ENCODE measurements around the gene CFAP410. TPM values are rescaled to one million over a fixed set of nuclear protein-coding genes. Genes with fewer than 3 reads are reported as not detected.
"Not testable (repeated sequence)": the region's sequence is repeated elsewhere in the genome, so short reads cannot be mapped to it uniquely, and the experiment has no call there.

Gene CFAP410
- total RNA-seq, 1 experiment from 2014 or later = 8.6 TPM

DNA sequence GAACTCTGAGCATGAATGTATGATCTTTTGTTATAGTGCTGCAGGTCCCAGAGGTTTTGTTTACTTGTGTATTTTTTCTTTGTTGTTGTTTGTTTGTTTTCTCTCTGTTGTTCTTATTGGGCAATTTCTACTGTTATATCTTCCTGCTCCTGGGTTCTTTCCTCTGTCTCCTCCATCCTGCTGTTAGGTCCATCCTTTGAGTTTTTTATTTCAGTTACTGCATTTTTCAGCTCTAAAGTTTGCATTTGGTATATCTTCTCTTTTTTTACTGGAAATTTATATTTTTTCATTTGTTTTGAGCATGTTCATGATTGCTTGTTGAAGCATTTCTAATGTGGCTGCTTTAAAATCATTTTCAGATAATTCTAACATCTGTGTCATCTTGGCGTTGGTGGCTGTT lies 24.1 kb upstream of the CFAP410 start:
- DNase-seq = no peak
- H3K4me3 Mint-ChIP-seq (ENCODE audit: low read depth, unreplicated experiment) = no peak overlapping the region
- BruUV-seq (replicated peaks) = no TSS peak
- no peaks in the 10 kb centered on the region for H3K36me3 Mint-ChIP-seq (ENCODE audit: insufficient read depth, unreplicated experiment)
- H3K27me3 Mint-ChIP-seq (ENCODE audit: unreplicated experiment) = peaks cover 46% of the 10 kb centered on the region
- CTCF ChIA-PET = no interaction called here
- no peaks in the 10 kb centered on the region for H3K4me1 Mint-ChIP-seq (ENCODE audit: low read depth, unreplicated experiment)
- no peaks in the 10 kb centered on the region for H3K9me3 Mint-ChIP-seq (ENCODE audit: low read depth, unreplicated experiment)
- TF ChIP-seq, protein P1, sequence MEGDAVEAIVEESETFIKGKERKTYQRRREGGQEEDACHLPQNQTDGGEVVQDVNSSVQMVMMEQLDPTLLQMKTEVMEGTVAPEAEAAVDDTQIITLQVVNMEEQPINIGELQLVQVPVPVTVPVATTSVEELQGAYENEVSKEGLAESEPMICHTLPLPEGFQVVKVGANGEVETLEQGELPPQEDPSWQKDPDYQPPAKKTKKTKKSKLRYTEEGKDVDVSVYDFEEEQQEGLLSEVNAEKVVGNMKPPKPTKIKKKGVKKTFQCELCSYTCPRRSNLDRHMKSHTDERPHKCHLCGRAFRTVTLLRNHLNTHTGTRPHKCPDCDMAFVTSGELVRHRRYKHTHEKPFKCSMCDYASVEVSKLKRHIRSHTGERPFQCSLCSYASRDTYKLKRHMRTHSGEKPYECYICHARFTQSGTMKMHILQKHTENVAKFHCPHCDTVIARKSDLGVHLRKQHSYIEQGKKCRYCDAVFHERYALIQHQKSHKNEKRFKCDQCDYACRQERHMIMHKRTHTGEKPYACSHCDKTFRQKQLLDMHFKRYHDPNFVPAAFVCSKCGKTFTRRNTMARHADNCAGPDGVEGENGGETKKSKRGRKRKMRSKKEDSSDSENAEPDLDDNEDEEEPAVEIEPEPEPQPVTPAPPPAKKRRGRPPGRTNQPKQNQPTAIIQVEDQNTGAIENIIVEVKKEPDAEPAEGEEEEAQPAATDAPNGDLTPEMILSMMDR (IDR thresholded peaks at IDR 0.05; ENCODE audit: unreplicated experiment) = no peak
- H3K27ac Mint-ChIP-seq (ENCODE audit: unreplicated experiment) = no peak overlapping the region
- intact Hi-C loops (cut with micrococcal nuclease; ENCODE audit: unreplicated experiment) = no loop called here

DNA sequence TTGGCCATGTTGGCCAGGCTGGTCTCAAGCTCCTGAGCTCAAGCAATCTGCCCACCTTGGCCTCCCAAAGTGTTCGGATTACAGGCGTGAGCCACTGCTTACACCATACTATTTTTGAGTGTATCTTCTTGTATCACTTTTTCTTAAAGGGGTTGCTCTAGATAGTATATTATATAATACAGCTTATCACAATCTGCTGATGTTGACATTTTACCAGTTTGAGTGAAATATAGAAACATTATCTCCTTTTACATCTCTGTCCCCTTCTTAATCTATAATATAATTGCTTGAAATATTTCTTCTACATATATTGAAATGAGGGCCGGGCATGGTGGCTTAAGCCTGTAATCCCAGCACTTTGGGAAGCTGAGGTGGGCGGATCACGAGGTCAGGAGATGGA lies 22.7 kb upstream of the CFAP410 start:
- DNase-seq; H3K27ac Mint-ChIP-seq (ENCODE audit: unreplicated experiment); H3K36me3 Mint-ChIP-seq (ENCODE audit: insufficient read depth, unreplicated experiment); CTCF ChIA-PET; H3K4me1 Mint-ChIP-seq (ENCODE audit: low read depth, unreplicated experiment); H3K9me3 Mint-ChIP-seq (ENCODE audit: low read depth, unreplicated experiment); intact Hi-C loops (cut with micrococcal nuclease; ENCODE audit: unreplicated experiment); H3K4me3 Mint-ChIP-seq (ENCODE audit: low read depth, unreplicated experiment); BruUV-seq (replicated peaks): not testable (repeated sequence)
- peaks cover 32% of the 10 kb centered on the region for H3K27me3 Mint-ChIP-seq (ENCODE audit: unreplicated experiment)

DNA sequence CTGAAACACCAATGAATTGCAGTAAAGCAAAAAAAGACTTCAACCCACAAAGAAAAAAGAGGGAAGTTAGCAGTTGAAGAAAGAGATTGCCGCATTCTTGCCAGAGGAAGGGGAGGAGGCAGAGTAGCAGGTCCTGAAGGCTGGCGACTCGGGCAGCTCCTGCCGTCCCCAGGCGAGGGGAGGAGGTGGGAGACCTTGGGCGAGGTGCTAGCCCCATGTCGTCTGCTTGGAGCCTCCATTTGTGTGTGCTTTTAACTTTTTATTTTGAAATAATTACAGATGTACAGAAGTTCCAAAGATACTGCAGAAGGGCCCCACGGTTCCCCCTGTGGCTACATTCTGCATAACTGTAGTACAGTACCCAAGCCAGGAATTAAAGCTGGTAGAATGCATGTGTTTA lies 21.0 kb upstream of the CFAP410 start:
- H3K27ac Mint-ChIP-seq (ENCODE audit: unreplicated experiment) = no peak overlapping the region
- no peaks in the 10 kb centered on the region for H3K36me3 Mint-ChIP-seq (ENCODE audit: insufficient read depth, unreplicated experiment)
- H3K27me3 Mint-ChIP-seq (ENCODE audit: unreplicated experiment) = peaks cover 43% of the 10 kb centered on the region
- CTCF ChIA-PET = no interaction called here
- no peaks in the 10 kb centered on the region for H3K9me3 Mint-ChIP-seq (ENCODE audit: low read depth, unreplicated experiment)
- H3K4me1 Mint-ChIP-seq (ENCODE audit: low read depth, unreplicated experiment) = no peaks in the 10 kb centered on the region
- no peak overlapping the region for H3K4me3 Mint-ChIP-seq (ENCODE audit: low read depth, unreplicated experiment)
- no peak for DNase-seq
- TF ChIP-seq, protein P1 (IDR thresholded peaks at IDR 0.05; ENCODE audit: unreplicated experiment) = no peak
- intact Hi-C loops (cut with micrococcal nuclease; ENCODE audit: unreplicated experiment) = no loop called here
- no TSS peak for BruUV-seq (replicated peaks)

DNA sequence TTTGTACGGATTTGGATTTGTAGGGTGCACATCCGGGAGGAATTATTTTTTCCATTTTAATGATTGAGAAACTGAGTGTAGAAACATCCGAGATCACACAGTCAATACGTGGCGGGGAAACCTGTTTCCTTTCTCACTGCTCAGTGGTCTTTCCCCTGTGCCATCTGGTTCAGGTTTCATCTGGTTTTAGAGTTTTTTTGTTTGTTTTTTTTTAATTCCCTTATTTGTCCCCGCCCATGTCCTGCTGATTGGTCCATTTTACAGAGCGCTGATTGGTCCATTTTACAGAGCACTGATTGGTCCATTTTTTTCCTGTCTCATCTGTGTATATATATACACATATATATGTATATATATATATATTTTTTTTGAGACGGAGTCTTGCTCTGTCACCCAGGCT lies 20.2 kb upstream of the CFAP410 start:
- Mint-ChIP-seq H3K36me3 (ENCODE audit: insufficient read depth, unreplicated experiment) (no peaks in the 10 kb centered on the region), H3K4me3 (ENCODE audit: low read depth, unreplicated experiment) (no peak overlapping the region), H3K27ac (ENCODE audit: unreplicated experiment) (no peak overlapping the region), H3K9me3 (ENCODE audit: low read depth, unreplicated experiment) (no peaks in the 10 kb centered on the region), H3K4me1 (ENCODE audit: low read depth, unreplicated experiment) (no peaks in the 10 kb centered on the region), H3K27me3 (ENCODE audit: unreplicated experiment) (peaks cover 50% of the 10 kb centered on the region)
- CTCF ChIA-PET = no interaction called here
- no peak for DNase-seq
- TF ChIP-seq, protein P1 (IDR thresholded peaks at IDR 0.05; ENCODE audit: unreplicated experiment) = no peak
- no TSS peak for BruUV-seq (replicated peaks)
- intact Hi-C loops (cut with micrococcal nuclease; ENCODE audit: unreplicated experiment) = no loop called here

- TF ChIP-seq, protein P1 (IDR thresholded peaks at IDR 0.05; ENCODE audit: unreplicated experiment) = no peak
- Mint-ChIP-seq H3K9me3 (ENCODE audit: low read depth, unreplicated experiment) (no peaks in the 10 kb centered on the region), H3K27ac (ENCODE audit: unreplicated experiment) (no peak overlapping the region), H3K4me1 (ENCODE audit: low read depth, unreplicated experiment) (no peaks in the 10 kb centered on the region), H3K27me3 (ENCODE audit: unreplicated experiment) (peaks cover 51% of the 10 kb centered on the region), H3K36me3 (ENCODE audit: insufficient read depth, unreplicated experiment) (no peaks in the 10 kb centered on the region), H3K4me3 (ENCODE audit: low read depth, unreplicated experiment) (no peak overlapping the region)
- CTCF ChIA-PET = no interaction called here
- BruUV-seq (replicated peaks) = no TSS peak
- DNase-seq = no peak
- intact Hi-C loops (cut with micrococcal nuclease; ENCODE audit: unreplicated experiment) = no loop called here
Measured at GRCh38 chr21:44357064-44357837, 18.1 kb upstream of the CFAP410 start.

Measured in Calu3 (cell line).